IMR-90 (cell line): Measurements from ENCODE around the gene ANKRD11.
"Not testable (repeated sequence)": the region's sequence is repeated elsewhere in the genome, so short reads cannot be mapped to it uniquely, and the experiment has no call there.

Experiments
- CEBPB ChIP-seq: IDR thresholded peaks from 2 replicates; pipeline ENCODE4 v1.6.1; 2012; ENCODE audit warnings: low read depth, low read length, improper control_type of control experiment
- CHD1 ChIP-seq: IDR thresholded peaks from 2 replicates; pipeline ENCODE4 v1.6.1; 2012; ENCODE audit warnings: low read depth, low read length, improper control_type of control experiment
- FOS ChIP-seq: fragments of 150-350 bp; IDR thresholded peaks from 2 replicates; pipeline ENCODE4 v1.6.1; 2016; ENCODE audit warnings: low read depth, low read length
- MAFK ChIP-seq: IDR thresholded peaks from 2 replicates; pipeline ENCODE4 v1.6.1; 2012; ENCODE audit warnings: low read depth, low read length, improper control_type of control experiment
- POLR2A ChIP-seq: IDR thresholded peaks from 2 replicates; pipeline ENCODE4 v1.6.1; 2012; ENCODE audit warnings: mild to moderate bottlenecking, low read depth, low read length
- RAD21 ChIP-seq: IDR thresholded peaks from 2 replicates; pipeline ENCODE4 v1.6.1; 2012; ENCODE audit warnings: low read length, improper control_type of control experiment
- RCOR1 ChIP-seq: IDR thresholded peaks from 2 replicates; pipeline ENCODE4 v1.6.1; 2012; ENCODE audit warnings: mild to moderate bottlenecking, low read length, improper control_type of control experiment; ENCODE audit not compliant: insufficient replicate concordance
- RFX5 ChIP-seq: IDR thresholded peaks from 2 replicates; pipeline ENCODE4 v1.8.0; 2012; ENCODE audit warnings: low read depth, mild to moderate bottlenecking, low read length, moderate library complexity
- SMC3 ChIP-seq: fragments of 150-350 bp; IDR thresholded peaks from 2 replicates; pipeline ENCODE4 v1.6.1; 2016; ENCODE audit warnings: low read depth, mild to moderate bottlenecking, antibody characterized with exemption, low read length, moderate library complexity
- TF ChIP-seq, protein P1 (sequence below): conservative IDR thresholded peaks from 2 replicates; pipeline ENCODE4 v1.5.1; 2012; ENCODE audit warnings: mild to moderate bottlenecking, low read depth, low read length, improper control_type of control experiment
- TF ChIP-seq, protein P2 (sequence below): fragments of 150-350 bp; IDR thresholded peaks from 2 replicates; pipeline ENCODE4 v1.6.1; 2016; ENCODE audit warnings: low read depth, mild to moderate bottlenecking, low read length, moderate library complexity, borderline replicate concordance

DNA sequence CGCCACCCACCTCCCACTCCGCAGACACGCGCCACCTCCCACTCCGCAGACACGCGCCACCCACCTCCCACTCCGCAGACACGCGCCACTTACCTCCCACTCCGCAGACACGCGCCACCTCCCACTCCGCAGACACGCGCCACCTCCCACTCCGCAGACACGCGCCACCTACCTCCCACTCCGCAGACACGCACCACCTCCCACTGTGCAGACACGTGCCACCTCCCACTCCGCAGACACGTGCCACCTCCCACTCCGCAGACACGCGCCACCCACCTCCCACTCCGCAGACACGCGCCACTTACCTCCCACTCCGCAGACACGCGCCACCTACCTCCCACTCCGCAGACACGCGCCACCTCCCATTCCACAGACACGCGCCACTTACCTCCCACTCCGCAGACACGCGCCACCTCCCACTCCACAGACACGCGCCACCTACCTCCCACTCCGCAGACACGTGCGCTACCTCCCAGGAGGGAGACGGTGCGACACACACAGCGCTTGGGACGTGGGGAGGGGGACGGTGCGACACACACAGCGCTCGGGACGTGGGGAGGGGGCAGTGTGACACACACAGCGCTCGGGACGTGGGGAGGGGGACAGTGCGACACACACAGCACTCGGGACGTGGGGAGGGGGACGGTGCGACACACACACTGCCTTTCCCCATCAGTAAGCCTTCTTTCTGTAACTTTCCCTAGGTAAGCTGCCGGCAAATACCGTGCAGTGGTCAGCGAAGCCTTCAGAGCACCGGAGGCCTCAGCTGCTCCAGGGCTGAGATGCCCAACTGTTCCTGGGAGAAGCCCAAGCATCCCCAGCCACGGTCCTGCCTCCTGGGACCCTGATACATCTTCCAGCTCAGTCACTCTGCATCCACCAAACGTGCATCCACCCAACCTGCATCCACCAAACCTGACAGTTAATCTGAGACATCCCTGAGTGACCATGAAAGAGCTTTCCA is 183.6 kb downstream of the ANKRD11 start:
- TF ChIP-seq CEBPB, RCOR1, POLR2A, RAD21, SMC3, FOS, CHD1, MAFK, RFX5: not testable (repeated sequence)
- TF ChIP-seq, protein P1, sequence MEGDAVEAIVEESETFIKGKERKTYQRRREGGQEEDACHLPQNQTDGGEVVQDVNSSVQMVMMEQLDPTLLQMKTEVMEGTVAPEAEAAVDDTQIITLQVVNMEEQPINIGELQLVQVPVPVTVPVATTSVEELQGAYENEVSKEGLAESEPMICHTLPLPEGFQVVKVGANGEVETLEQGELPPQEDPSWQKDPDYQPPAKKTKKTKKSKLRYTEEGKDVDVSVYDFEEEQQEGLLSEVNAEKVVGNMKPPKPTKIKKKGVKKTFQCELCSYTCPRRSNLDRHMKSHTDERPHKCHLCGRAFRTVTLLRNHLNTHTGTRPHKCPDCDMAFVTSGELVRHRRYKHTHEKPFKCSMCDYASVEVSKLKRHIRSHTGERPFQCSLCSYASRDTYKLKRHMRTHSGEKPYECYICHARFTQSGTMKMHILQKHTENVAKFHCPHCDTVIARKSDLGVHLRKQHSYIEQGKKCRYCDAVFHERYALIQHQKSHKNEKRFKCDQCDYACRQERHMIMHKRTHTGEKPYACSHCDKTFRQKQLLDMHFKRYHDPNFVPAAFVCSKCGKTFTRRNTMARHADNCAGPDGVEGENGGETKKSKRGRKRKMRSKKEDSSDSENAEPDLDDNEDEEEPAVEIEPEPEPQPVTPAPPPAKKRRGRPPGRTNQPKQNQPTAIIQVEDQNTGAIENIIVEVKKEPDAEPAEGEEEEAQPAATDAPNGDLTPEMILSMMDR: not testable (repeated sequence)
- TF ChIP-seq, protein P2, sequence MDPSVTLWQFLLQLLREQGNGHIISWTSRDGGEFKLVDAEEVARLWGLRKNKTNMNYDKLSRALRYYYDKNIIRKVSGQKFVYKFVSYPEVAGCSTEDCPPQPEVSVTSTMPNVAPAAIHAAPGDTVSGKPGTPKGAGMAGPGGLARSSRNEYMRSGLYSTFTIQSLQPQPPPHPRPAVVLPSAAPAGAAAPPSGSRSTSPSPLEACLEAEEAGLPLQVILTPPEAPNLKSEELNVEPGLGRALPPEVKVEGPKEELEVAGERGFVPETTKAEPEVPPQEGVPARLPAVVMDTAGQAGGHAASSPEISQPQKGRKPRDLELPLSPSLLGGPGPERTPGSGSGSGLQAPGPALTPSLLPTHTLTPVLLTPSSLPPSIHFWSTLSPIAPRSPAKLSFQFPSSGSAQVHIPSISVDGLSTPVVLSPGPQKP: not testable (repeated sequence)
